CD4-positive, alpha-beta T cell (primary cell): ENCODE data around the gene FOXG1. TPM values are rescaled to one million over a fixed set of nuclear protein-coding genes. Genes with fewer than 3 reads are reported as not detected.

Experiments
- ATAC-seq: fragments of 200-7000 bp; cut with Tn5 transposase; one replicate; pipeline ENCODE4 v1.10.0; 2022; ENCODE audit warnings: mild to moderate bottlenecking; ENCODE audit not compliant: poor library complexity
- CTCF ChIA-PET: fragments of 350-600 bp; sonication (Branson Sonifier 250); formaldehyde crosslinking; loops from one replicate; lab custom pipeline; 2021; ENCODE audit warnings: antibody characterized with exemption, inconsistent platforms; lab: Charles Lee
- POLR2A ChIA-PET: fragments of 350-600 bp; sonication (Branson Sonifier 250); formaldehyde crosslinking; loops from one replicate; lab custom pipeline; 2021; ENCODE audit warnings: antibody characterized with exemption, inconsistent platforms; lab: Charles Lee
- DNase-seq, 14 experiments: peaks; one replicate each; pipeline ENCODE4 v3.0.0-alpha.2; 2013 to 2020; ENCODE audit warnings: mixed read lengths in 2 of 14
- H3K27ac ChIP-seq, 2 donors: one replicate each; pipeline versions ENCODE4 v1.5.1 to v1.7.0; 2013; ENCODE audit warnings: low read length in 2 of 2, low read depth in 1 of 2, mild to moderate bottlenecking in 1 of 2
- H3K27me3 ChIP-seq, 2 experiments: 1 replicate in 1 of 2; 2 replicates in 1 of 2; pipeline versions ENCODE4 v1.6.1 to v1.7.0; 2013; ENCODE audit warnings: low read length in 2 of 2, control low read depth in 1 of 2, mild to moderate bottlenecking in 1 of 2, moderate library complexity in 1 of 2; ENCODE audit not compliant: insufficient read depth in 2 of 2, control insufficient read depth in 1 of 2
- H3K36me3 ChIP-seq: one replicate; pipeline ENCODE4 v1.6.1; 2013; ENCODE audit warnings: low read length, control low read depth; ENCODE audit not compliant: insufficient read depth
- H3K4me1 ChIP-seq: one replicate; pipeline ENCODE4 v1.6.1; 2013; ENCODE audit warnings: low read length, control low read depth; ENCODE audit not compliant: insufficient read depth
- H3K4me3 ChIP-seq: one replicate; pipeline ENCODE4 v1.5.1; 2013; ENCODE audit warnings: mild to moderate bottlenecking, low read length, moderate library complexity
- H3K9me3 ChIP-seq, 2 experiments: 1 replicate in 1 of 2; 2 replicates in 1 of 2; pipeline versions ENCODE4 v1.6.1 to v1.7.0; 2013; ENCODE audit warnings: low read length in 2 of 2, mild to moderate bottlenecking in 2 of 2, control low read depth in 1 of 2, moderate library complexity in 1 of 2; ENCODE audit not compliant: control insufficient read depth in 1 of 2, insufficient read depth in 1 of 2
- H3K27ac Mint-ChIP-seq: one replicate; pipeline ENCODE4 v1.8.0; 2020; ENCODE audit warnings: mixed read lengths
- H3K27me3 Mint-ChIP-seq: one replicate; pipeline ENCODE4 v1.8.0; 2021; ENCODE audit warnings: mixed read lengths
- H3K36me3 Mint-ChIP-seq: one replicate; pipeline ENCODE4 v1.8.0; 2021; ENCODE audit warnings: low read depth, mixed read lengths
- H3K4me1 Mint-ChIP-seq: one replicate; pipeline ENCODE4 v1.8.0; 2021; ENCODE audit warnings: low read depth, mixed read lengths
- H3K4me3 Mint-ChIP-seq: one replicate; pipeline ENCODE4 v1.8.0; 2020; ENCODE audit warnings: mild to moderate bottlenecking, mixed read lengths
- H3K9me3 Mint-ChIP-seq: one replicate; pipeline ENCODE4 v1.8.0; 2020; ENCODE audit warnings: mixed read lengths
- CTCF ChIP-seq: fragments of 200-600 bp; IDR thresholded peaks from one replicate; pipeline ENCODE4 v1.8.0; 2022; ENCODE audit warnings: antibody characterized with exemption, mild to moderate bottlenecking
- intact Hi-C, 2 experiments: fragments of 100-400 bp; cut with DNase I in 1 of 2; cut with micrococcal nuclease in 1 of 2; formaldehyde crosslinking; loops; one replicate each; pipeline versions ENCODE4 v1.15.1 to v1.9.0; 2023 to 2025; cut with DNase I, micrococcal nuclease
- total RNA-seq, 174 experiments: library from RNA in 2 of 174; stranded (reverse) in 2 of 174; gene quantifications; one replicate each; pipeline ENCODE4 v1.2.3 and lab custom pipeline; 2021 to 2026

The FOXG1 gene
- total RNA-seq, 2 experiments from 2014 or later = not detected

GRCh38 chr14:28756884-28757570 is 9.6 kb upstream of the FOXG1 start:
- Mint-ChIP-seq H3K27ac (no peak overlapping the region), H3K36me3 (no peaks in the 10 kb centered on the region)

GRCh38 chr14:28757786-28758185 is 8.8 kb upstream of the FOXG1 start:
- intact Hi-C loops = no loop called here
- peaks cover 97% of the 10 kb centered on the region for H3K27me3 Mint-ChIP-seq
- CTCF ChIA-PET = no interaction called here
- H3K27me3 ChIP-seq = peaks cover 61 to 75% of the 10 kb centered on the region in 2 experiments
- H3K36me3 Mint-ChIP-seq = no peaks in the 10 kb centered on the region
- no peak for TF ChIP-seq CTCF
- H3K4me1 ChIP-seq = no peaks in the 10 kb centered on the region
- no peak overlapping the region for H3K4me3 Mint-ChIP-seq
- no peaks in the 10 kb centered on the region for H3K4me1 Mint-ChIP-seq
- H3K36me3 ChIP-seq = no peaks in the 10 kb centered on the region
- peaks cover 12 to 26% of the 10 kb centered on the region in 2 experiments for H3K9me3 ChIP-seq
- DNase-seq = no peak
- ATAC-seq = no peak
- peaks cover 2% of the 10 kb centered on the region for H3K9me3 Mint-ChIP-seq
- H3K27ac ChIP-seq = no peak overlapping the region
- H3K27ac Mint-ChIP-seq = no peak overlapping the region
- no peak overlapping the region for H3K4me3 ChIP-seq
- POLR2A ChIA-PET = no interaction called here

More at GRCh38 chr14:28756884-28757570, 9.6 kb upstream of the FOXG1 start:
- intact Hi-C loops = no loop called here
- no peaks in the 10 kb centered on the region for H3K4me1 ChIP-seq
- peaks cover 90% of the 10 kb centered on the region for H3K27me3 Mint-ChIP-seq
- peaks cover 6 to 26% of the 10 kb centered on the region in 2 experiments for H3K9me3 ChIP-seq
- peaks cover 2% of the 10 kb centered on the region for H3K9me3 Mint-ChIP-seq
- POLR2A ChIA-PET = no interaction called here
- CTCF ChIA-PET = no interaction called here
- no peak overlapping the region for H3K4me3 Mint-ChIP-seq
- no peak overlapping the region for H3K27ac ChIP-seq
- no peak for ATAC-seq
- no peak for DNase-seq
- TF ChIP-seq CTCF = no peak
- H3K4me3 ChIP-seq = no peak overlapping the region
- H3K27me3 ChIP-seq = peaks cover 56 to 68% of the 10 kb centered on the region in 2 experiments
- no peaks in the 10 kb centered on the region for H3K36me3 ChIP-seq
- no peaks in the 10 kb centered on the region for H3K4me1 Mint-ChIP-seq

DNA sequence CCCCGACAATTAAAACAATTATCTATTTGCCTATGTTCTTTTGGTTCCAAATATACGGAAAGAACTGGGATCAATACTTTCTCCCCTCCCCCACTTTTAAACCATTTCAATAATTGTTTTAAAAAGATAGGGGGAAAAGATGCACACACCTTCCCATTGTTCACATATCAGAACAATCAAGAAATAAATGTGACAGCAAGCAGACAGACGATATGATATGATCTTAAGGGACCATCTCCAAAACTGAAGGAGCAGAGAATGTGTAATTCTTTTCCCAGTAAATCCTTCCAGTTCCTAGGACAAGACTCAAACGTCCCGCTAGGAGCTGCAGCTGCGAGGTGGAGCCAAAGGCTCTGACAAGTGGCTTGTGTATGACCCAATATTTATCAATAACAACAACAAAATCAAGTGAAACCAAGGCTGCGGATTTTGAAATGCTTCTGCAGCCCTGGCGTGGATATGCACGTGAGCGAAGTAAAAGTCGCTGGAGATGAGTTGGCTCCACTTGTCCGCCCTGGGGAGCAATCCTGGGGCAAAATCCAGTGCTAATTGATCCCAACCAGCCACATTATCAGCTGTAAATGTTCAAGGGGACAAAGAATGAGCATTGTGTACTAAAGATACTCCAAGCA is 8.2 kb upstream of the FOXG1 start:
- Histone ChIP-seq H3K9me3 (peaks cover 14 to 26% of the 10 kb centered on the region in 2 experiments), H3K36me3 (no peaks in the 10 kb centered on the region), H3K4me1 (no peaks in the 10 kb centered on the region), H3K27me3 (peaks cover 65 to 80% of the 10 kb centered on the region in 2 experiments), H3K4me3 (no peak overlapping the region), H3K27ac (no peak overlapping the region)
- no peak overlapping the region for H3K4me3 Mint-ChIP-seq
- ATAC-seq (no peak), DNase-seq (no peak)
- peaks cover 97% of the 10 kb centered on the region for H3K27me3 Mint-ChIP-seq
- ChIA-PET CTCF (no interaction called here), POLR2A (no interaction called here)
- no peak for TF ChIP-seq CTCF
- no peaks in the 10 kb centered on the region for H3K36me3 Mint-ChIP-seq
- H3K27ac Mint-ChIP-seq = no peak overlapping the region
- intact Hi-C loops = no loop called here
- no peaks in the 10 kb centered on the region for H3K4me1 Mint-ChIP-seq
- peaks cover 2% of the 10 kb centered on the region for H3K9me3 Mint-ChIP-seq
